Stimulated activated CD8-positive, alpha-beta memory T cell treated with anti-CD3 and anti-CD28 coated beads, Interleukin-4, amount 100 ng/mL, for 1 hour (primary cell): ENCODE measurements around the gene TNRC6C.
A peak's percentile ranks its signal among the peaks of the same experiment; 100 is the strongest.

ENCODE experiments used
- DNase-seq, 2 donors: peaks; one replicate each; pipeline ENCODE4 v3.0.0-alpha.2; 2020; ENCODE audit warnings: low read depth in 2 of 2, low spot score in 1 of 2

The TNRC6C gene

DNA sequence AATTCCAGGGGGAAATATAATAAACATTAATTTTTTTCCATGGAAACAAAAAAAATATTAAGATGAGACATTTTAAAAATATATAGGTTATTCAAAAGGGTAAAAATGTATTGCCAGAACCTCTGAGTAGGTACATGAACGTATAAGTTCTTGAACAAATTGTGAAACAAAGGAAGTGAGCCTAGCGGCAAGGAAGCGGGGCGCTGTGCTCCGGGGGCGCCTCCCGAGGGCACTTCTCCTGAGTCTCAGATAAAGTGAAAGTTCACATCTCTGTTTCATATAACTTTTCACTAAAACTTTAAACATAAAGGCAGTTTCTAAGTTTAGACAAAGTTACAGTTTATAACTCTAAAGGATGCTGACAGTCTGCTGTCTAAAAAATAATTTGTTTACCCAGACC is 52.3 kb downstream of the TNRC6C start:
- no peak for DNase-seq

DNA sequence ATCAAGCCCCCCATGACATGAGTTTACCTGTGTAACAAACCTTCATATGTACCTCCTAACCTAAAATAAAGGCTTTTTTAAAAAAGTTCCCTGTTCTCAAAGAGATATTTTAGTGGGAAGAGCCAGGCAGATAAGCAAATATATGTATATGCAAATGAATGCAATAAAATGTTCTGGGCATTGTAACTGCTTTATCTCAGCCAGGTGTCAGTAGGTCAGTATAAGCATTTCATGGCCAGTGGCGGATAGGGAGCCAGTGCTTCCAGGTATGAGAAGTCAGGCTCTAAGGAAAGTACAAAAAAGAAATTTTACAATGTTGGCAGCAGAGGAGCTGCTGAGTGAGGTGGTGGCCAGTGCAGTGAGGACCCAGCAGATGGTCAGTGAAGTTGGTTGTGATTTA is 53.9 kb downstream of the TNRC6C start:
- DNase-seq: no peak

DNA sequence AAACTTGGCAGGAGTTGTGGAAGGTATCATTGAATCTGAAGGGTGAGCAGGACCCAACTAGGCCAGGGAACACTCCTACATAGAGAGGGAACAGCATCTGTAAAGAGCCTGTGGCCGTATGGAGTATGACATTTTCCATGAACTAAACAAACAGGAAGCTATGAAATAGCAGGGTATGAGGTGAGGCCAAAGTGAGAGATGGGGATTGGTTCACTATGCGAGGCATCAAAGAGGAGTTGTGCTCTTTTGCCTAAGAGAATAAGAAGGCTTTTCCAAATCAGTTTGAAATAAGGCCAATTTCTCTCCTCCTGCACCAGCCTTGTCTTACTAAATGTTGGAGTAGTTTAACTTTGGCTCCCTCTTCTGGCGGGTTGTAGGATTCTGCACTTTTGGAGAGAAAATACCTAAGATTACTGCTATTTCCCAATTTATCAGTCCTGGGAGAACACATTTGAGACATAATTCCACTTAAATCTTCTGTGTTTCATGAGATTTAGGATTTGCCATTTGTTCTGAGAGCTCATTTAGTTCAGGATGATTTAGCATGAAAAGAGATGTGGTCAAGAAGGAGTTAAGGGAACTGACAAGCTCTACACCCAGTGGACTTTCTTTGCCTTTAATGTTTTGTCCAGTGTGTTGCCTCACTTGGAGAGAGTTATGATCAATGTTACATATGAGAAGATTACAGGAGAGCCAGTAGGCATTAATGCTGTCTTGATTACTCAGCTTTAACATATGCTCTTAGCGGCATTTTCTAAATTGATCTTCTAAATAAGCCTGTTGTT is 55.4 kb downstream of the TNRC6C start:
- DNase-seq: peak; percentile 15 to 18

DNA sequence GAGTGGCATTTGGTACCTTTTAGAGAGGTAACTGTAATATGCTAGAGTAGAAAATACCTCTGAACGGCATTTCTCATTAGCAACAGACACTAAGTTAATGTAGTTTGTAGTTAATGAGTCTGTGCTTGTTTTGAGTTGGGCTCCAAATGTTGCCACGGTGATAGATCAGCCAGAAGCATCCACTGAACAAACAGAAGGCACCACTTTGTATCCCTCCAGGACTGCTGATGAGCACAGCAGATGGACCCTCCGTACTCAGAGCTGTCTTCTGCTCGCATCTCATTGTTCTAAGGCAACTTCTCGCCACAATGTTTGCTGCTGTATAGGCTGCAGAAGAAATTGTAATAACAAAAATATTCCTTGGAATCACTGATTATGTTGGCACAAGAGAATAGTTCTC is 56.1 kb downstream of the TNRC6C start:
- DNase-seq: no peak

DNA sequence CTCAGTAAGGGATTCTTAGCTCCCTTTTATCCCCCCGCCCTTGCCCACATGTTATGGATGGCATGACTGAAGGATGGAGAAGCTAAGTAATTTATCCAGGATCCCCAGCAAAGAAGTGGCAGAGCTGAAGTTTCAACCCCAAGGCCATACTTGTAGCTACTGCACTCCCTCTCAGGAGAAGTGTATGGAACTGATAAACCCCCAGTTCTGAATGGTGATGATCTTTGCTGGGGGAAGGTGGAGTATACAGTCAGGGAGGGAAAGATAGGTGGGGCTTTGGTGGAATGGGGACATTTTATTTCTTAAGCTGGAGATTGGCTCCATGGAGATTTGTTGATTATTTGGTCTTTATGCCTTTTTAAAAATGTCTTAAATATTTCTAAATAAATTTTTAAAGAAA is 58.3 kb downstream of the TNRC6C start:
- DNase-seq: no peak

DNA sequence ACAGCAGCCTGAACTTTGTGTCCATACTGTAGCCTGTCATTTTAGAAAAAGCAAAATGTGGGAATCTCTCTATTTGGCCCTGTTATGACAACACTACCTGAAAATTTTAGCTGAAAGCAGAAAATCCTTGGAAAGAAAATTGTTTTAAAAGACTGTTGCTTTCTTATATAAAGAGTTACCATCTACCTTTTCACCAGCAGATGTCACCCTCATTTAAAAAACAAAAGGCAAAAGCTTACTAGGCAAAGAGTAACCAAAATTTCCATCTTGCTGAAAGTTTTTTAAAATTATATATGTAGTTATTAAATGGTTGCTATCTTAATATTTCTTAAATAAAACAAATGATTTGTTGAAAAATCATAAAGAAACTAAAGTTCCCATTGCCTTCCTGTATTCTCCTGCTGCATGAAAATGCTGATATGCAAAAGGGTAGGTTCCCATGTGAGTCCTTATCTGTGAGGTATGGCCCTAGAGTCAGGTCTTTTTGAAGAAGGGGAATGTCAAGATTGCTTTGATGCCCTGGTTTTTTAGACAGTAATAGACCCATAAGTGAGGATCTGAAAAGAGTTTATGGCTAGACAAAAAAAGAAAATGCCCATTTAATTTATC is 61.0 kb downstream of the TNRC6C start:
- DNase-seq: no peak

DNA sequence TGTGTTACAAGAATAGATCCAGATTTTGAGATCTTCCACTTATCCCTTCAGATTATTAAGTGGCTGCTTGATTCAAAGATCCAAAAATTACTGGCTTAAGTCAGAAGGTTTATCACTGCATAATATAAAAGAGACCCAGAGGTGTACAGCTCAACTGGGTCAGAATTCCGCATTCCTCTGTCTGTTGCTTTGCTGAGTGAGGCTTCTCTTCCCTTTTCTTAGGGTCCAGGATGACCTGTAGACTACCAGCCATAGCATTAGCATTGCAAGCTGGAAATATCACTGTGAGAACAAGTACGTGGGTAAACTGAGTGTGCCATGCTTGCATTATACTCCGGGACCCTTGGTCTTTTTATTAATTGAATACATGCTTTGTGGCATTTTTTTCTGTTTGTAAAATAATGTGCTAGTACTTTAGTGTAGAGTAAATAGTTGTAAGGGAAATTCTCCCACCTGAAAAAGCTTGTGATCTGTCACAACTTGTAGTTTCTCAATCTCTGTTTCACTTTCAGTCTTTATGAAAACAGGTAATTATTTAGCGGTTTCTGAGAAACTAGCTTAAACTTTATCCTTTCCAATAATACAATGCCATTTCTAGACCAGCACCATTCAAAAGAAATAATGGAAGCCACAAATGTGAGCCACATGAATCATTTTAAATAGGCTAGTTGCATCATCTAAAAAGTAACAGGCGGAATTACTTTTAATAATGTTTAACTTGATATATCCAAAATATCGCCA is 61.6 kb downstream of the TNRC6C start:
- no peak for DNase-seq

DNA sequence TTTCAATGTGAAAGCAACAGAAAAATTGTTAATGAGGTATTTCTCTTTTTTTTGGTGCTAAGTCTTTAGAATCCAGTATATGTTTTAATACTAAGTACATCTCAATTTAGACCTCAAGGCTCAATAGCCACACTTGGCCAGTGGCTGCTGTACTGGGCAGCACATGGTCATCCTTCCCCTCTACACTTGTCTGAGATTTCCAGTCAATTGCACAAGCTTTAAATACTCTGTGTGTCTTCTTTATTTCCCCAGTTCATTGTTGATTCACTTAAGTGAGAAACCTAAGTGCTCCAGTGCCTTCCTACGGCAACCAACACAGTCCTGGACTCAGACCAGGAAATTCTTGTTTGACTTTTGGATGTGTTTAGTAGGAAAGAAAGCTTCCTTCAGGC is 62.2 kb downstream of the TNRC6C start:
- DNase-seq: no peak

DNA sequence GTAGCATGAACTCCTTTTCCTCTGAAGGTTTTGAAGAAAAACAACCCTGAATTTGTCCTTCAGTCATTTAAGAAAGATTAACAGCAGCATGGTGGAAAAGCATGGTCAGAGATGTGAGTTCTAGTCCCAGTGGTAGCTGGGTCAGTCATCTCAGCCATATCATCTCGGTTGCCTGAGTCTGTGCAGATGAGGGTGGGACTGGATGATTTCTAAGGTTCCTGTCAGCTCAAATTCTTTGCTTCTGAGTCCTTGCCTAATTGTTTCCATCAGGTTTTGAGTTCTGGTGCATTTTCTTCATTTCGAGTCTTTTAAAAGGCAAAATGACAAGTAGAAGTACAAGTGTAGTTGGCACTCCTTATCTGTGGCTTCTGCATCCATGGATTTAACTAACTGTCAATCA is 63.9 kb downstream of the TNRC6C start:
- no peak for DNase-seq

DNA sequence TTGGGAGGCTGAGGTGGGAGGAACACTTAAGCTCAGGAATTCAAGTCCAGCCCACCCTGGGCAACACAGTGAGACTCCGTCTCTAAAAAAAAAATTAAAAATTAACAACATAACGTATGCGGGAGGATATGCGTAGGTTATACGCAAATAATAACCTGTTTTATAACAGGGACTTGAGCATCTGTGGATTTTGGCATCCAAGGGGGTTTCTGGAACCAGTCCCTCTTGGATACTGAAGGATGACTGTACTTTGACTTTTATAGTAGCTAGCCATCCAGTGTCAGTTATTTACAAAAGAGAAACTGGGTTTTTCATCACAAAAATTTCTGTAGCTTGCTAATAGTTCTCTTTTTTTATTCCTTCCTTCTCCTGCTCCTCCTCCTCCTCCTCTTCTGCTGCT is 64.5 kb downstream of the TNRC6C start:
- no peak for DNase-seq

DNA sequence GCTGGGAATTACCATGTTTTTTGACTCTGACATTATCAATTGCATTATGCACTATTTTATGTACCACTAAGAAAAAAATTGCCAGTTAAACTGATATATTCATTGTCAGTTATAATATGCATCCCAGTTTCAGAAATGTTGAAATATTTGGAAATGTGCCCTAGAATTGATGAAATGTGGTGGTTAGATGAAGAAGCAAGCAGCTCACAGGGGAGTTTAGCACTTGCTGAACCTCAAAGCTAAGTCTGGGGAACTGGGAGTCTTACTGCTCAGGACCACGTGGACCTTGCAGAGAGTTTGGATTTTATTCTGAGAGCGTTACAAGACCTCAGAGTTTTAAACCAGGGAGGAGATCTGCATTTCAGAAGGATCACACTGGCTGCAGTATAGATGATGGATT is 67.9 kb downstream of the TNRC6C start:
- DNase-seq: no peak

DNA sequence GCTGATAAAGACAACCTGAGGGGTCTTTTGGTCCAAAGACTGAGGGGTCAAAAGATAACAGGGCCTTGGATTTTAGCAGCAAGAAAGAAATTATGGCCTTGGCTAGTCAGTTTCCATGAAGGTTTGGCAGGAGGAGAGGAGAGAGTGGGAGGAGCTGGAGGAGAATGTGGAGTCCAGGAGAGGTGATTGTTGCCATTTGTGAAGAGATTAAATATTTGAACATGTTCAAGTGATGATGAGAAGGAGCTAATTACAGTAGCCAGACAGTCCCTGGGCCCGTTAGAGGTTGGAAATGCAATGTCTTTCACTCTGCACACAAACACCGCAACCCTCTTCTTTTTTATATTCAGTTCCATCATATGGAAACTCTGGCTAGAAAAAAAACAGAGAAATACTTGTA is 68.6 kb downstream of the TNRC6C start:
- DNase-seq: no peak

DNA sequence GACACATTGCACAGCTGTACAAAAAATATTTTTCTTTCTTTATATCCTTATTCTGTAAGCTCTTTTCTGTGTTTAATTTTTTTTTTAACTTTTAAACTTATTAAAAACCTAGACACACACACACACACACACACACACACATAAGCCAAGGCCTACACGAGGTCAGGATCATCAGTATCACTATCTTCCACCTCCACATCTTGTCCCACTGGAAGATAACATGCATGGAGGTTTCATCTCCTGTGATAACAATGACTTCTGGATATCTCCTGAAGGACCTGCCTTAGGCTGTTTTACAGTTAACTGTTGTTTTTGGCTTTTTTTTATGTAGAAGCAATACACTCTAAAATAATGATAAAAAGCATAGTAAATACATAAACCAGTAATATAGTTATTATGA is 71.2 kb downstream of the TNRC6C start:
- DNase-seq: no peak

DNA sequence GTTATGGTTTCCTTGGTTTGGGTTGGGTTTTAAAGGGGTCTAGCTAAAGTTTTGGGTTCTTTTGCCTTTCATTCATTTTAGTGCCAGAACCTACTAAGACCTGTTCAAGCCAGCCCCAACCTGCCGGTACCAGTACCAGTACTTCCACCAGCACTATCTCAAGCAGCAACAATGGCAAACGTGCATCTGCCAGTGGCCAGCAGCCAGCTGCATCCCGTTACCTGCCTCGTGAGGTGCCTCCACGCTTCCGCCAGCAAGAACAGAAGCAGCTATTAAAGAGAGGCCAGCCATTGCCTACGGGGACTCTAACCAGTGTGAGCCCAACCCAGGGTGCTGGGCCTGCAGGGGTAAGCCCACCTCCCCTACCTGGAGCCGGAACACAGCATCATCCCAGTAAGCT is 72.9 kb downstream of the TNRC6C start:
- no peak for DNase-seq

DNA sequence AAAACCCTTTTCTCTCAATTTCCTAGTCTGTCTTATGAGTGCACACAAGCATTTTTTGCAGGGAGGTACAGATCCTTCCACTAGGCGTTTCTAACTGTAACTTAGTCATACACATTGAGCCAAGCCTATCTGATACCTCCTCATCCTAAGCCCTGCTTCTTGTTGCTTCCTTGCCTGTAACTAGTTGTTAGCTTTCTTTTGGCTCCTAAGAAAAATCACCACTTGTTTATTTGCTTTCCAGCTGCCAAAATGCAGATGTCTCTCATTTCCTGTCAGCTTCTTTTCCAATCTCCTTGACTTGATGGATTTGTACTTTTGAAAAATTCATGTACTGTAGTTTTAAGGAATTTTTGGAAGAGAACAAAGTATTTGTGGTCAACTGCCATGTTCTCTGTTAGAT is 73.7 kb downstream of the TNRC6C start:
- no peak for DNase-seq

DNA sequence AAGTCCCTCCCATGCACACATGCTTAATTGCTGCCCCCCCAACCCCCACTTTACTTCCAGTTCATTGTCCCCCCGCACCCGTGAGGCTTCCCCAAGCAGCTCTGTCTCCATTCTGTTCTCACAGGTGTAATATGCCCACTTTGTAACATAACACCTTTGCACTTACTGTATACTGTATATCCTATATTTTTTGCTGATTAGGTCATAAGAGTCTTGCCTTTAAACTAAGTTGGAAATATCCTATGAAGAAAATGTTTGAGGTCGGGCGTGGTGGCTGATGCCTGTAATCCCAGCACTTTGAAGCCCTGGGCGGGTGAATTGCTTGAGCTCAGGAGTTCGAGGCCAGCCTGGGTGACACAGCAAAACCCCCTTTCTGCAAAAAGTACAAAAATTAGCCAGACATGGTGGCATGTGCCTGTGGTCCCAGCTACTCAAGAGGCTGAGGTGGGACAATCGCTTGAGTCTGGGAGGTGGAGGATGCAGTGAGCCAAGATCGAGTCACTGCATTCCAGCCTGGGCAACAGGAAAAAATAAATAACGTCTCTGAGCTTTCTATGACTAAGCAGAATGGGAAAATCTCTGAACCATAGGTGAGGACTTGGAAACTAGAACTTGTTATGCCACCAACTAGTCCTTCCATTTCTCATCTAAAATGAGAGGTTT is 76.1 kb downstream of the TNRC6C start:
- DNase-seq: no peak

DNA sequence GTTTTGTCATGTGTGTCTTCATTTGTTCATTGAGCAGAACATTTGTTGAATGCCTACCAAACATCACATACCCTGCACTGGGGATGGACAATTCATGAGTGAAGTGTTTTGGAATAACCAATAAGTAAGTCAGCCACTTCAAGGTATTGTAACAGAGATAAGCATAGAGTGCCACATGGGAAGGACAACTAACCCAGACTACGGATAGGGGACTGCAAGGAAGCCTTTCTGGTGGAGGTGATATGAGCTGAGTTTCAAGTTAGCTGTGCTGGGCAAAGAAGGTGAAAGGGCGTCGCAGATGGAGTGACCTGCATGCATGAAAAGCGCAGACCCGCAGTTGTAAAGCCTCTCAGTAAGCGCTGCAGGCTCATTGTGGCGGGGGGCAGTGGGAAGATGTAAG is 78.8 kb downstream of the TNRC6C start:
- DNase-seq: no peak

DNA sequence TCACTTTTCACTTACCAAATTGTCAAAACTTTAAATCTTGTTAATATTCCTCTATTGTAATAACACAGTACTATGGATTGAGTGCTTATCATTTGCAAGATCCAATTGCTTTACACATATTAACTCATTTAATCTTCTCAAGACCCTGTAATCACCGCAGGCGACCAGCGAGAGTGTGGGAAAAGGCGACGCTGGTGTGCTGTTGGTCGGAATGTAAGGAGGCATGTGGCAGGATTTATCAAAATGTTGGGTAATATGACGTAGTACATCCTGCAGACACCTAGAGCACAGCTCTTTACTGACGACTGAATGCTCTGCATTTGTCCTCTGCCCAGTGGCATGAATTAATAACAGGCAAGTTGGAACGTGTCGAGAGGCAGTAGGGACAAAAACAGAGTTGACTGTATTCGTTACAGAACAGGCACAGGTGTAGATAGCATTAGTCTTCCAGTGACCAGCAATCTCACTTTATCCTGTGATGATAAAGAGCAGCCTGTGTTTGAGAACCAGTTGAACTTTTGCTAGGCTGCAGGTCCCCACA is 80.3 kb downstream of the TNRC6C start:
- DNase-seq: no peak

DNA sequence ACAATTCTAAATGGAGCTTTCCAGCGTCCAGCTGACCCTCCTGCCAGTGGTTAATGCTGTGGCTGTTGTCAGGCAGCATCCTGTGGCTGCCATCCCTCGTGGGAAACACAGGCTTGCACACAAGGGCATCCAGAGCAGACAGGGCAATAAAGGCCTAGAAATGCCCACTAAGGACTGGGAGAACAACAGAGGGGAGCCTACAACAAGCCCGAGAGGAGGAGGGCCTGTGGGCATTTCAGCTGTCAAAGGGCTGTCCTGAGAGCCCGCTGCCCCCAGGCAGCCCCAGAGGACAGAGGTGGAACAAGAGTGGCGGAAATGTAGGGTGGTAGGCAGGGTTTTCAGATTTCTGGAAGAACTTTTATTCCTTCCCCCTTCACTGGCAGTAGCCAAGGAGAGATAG is 81.1 kb downstream of the TNRC6C start:
- DNase-seq: no peak

DNA sequence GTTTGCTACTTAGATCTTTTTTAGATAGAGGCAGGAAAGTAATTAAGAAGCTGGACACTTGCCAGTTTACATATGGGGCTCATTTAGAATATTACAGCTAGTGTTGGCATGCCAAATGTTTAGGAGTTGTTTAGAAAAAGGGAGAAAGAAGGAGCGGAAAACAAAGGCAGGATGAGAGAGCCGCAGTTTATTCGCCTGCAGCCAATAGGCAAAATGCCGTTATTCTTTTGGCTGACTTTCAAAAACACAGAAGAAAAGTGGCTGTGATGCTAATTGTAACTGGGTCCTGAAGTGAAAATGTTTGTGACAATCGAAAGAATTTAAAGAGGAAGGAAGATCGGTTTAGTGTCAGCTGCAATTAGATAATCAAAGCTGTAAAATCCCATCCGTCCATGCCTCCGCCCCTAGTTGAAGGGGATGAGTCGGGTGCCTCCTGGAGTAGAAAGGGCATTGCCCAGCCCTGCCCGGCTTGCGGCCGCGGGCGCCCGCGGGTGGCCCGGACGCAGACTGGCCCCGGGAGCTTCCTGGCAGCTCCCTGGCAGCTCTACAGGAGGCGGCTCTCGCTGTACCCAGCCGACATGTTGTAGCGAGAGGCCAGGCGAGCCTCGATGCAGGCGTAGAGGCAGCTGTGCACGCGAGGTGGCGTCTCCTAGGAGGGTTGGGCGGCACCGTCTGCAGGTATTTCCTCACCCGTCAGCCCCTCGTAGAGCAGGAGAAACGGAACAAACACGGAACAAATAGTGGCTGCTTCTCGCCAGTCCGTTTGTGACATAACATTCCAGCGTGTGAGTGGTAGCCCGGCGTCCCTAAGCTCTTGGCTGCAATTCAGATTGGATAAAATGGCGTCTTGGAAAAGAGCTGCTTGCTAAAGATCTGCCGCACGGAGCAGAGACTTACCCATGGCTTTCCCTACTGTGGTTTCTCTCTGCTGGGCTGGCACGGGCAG is 82.2 kb downstream of the TNRC6C start:
- DNase-seq: no peak
